Measurements from ENCODE around the gene MAD1L1.

Gene MAD1L1

DNA sequence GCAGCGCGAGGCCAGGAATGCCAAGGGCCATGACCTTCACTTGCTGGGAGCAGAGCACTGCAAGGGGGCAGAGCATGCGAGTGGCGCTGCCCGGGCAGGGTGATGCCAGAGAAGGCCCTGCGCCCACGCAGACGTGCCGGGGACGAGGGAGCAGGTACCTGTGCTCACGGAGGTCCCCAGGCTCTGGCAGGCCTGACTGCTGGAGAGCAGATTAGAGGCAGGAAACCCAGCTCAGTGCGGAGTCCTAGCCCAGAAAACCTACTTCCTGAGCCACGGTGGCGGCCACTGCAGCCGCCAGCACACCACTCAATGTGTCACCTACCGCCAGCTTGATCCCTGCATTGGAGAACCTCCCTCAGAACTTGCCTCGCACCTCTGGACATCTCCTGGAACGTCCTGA lies 148.4 kb downstream of the MAD1L1 start:
- Histone ChIP-seq H3K4me2 (ENCODE audit: low read length, poor library complexity, severe bottlenecking) (no peak overlapping the region), H3K4me1 (ENCODE audit: control insufficient read depth, insufficient read depth, low read depth, low read length) (peaks cover 7% of the 10 kb centered on the region), H3K36me3 (ENCODE audit: control insufficient read depth in 1 of 2, insufficient read depth in 2 of 2, low read depth in 1 of 2, low read length in 2 of 2) (peaks cover 6 to 41% of the 10 kb centered on the region in 2 experiments), H2BK12ac (ENCODE audit: low read length in 2 of 2) (no peak overlapping the region), H3K27ac (ENCODE audit: low read length, poor library complexity, severe bottlenecking) (no peak overlapping the region), H3K79me1 (replicated peaks; ENCODE audit: low read length, poor library complexity, severe bottlenecking) (no peaks in the 10 kb centered on the region), H2BK15ac (ENCODE audit: low read depth, poor library complexity, severe bottlenecking) (no peak overlapping the region), H3K4ac (ENCODE audit: low read depth in 1 of 2, low read length in 2 of 2) (no peak overlapping the region), H3K9ac (ENCODE audit: low read length) (no peak overlapping the region), H3K27me3 (ENCODE audit: control insufficient read depth in 1 of 2, insufficient read depth in 1 of 2, low read length in 2 of 2) (no peaks in the 10 kb centered on the region), H3K14ac (ENCODE audit: low read length in 2 of 2) (no peak overlapping the region), H4K91ac (ENCODE audit: low read length) (peak overlapping the region; percentile 58), H3K18ac (ENCODE audit: low read depth in 1 of 2, low read length in 2 of 2) (no peak overlapping the region), H3K23ac (ENCODE audit: low read length in 2 of 2) (no peak overlapping the region), H2AFZ (ENCODE audit: low read depth, low read length) (no peak overlapping the region), H2BK5ac (ENCODE audit: low read depth, low read length, poor library complexity, severe bottlenecking) (no peak overlapping the region), H2BK120ac (ENCODE audit: low read depth, low read length) (no peak overlapping the region), H3K4me3 (ENCODE audit: insufficient read depth in 1 of 2, low read depth in 1 of 2, low read length in 2 of 2) (no peak overlapping the region), H4K8ac (ENCODE audit: low read length) (no peak overlapping the region), H3K9me3 (ENCODE audit: control insufficient read depth, low read length) (no peaks in the 10 kb centered on the region), H2AK5ac (ENCODE audit: low read length, severe bottlenecking) (no peak overlapping the region)
- WGBS = 98% methylated on average over 18 of the region's 18 CpGs
- DNase-seq = no peak

DNA sequence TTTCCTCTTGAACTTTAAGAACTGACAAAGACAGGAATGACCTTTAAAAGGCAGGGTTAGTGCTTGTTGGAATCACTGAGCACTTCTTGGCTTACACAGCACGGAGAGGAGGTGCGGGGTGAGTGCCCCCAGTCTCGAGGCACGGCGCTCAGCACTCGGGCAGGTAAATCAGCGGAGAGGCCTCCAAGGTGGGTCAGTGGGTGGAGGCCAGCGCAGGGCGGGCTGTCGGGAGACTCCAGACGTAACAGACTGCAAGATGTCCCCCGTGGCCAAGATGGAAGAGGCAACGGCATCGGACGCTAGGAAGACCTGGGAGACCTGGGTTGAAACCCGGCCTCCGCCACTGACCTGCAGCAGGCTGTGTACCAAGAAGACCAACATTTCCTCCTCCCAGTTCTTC lies 149.4 kb downstream of the MAD1L1 start:
- 87% methylated on average over 17 of the region's 17 CpGs for WGBS
- peaks cover 7% of the 10 kb centered on the region for H3K4me1 ChIP-seq (ENCODE audit: control insufficient read depth, insufficient read depth, low read depth, low read length)
- H3K14ac ChIP-seq (ENCODE audit: low read length in 2 of 2) = no peak overlapping the region
- no peak overlapping the region for H3K18ac ChIP-seq (ENCODE audit: low read depth in 1 of 2, low read length in 2 of 2)
- H4K91ac ChIP-seq (ENCODE audit: low read length) = no peak overlapping the region
- no peak overlapping the region for H2BK120ac ChIP-seq (ENCODE audit: low read depth, low read length)
- H4K8ac ChIP-seq (ENCODE audit: low read length) = no peak overlapping the region
- peak overlapping the region; percentile 26 for H2BK15ac ChIP-seq (ENCODE audit: low read depth, poor library complexity, severe bottlenecking)
- no peak overlapping the region for H2BK12ac ChIP-seq (ENCODE audit: low read length in 2 of 2)
- peaks cover 7% of the 10 kb centered on the region for H3K79me1 ChIP-seq (replicated peaks; ENCODE audit: low read length, poor library complexity, severe bottlenecking)
- H3K27ac ChIP-seq (ENCODE audit: low read length, poor library complexity, severe bottlenecking) = no peak overlapping the region
- no peak overlapping the region for H3K23ac ChIP-seq (ENCODE audit: low read length in 2 of 2)
- no peak overlapping the region for H3K9ac ChIP-seq (ENCODE audit: low read length)
- no peaks in the 10 kb centered on the region for H3K27me3 ChIP-seq (ENCODE audit: control insufficient read depth in 1 of 2, insufficient read depth in 1 of 2, low read length in 2 of 2)
- no peak overlapping the region for H2AFZ ChIP-seq (ENCODE audit: low read depth, low read length)
- H3K36me3 ChIP-seq (ENCODE audit: control insufficient read depth in 1 of 2, insufficient read depth in 2 of 2, low read depth in 1 of 2, low read length in 2 of 2) = peaks cover 6 to 42% of the 10 kb centered on the region in 2 experiments
- H3K4ac ChIP-seq (ENCODE audit: low read depth in 1 of 2, low read length in 2 of 2) = no peak overlapping the region
- H2AK5ac ChIP-seq (ENCODE audit: low read length, severe bottlenecking) = no peak overlapping the region
- H3K4me3 ChIP-seq (ENCODE audit: insufficient read depth in 1 of 2, low read depth in 1 of 2, low read length in 2 of 2) = no peak overlapping the region
- H2BK5ac ChIP-seq (ENCODE audit: low read depth, low read length, poor library complexity, severe bottlenecking) = no peak overlapping the region
- DNase-seq = no peak
- H3K4me2 ChIP-seq (ENCODE audit: low read length, poor library complexity, severe bottlenecking) = no peak overlapping the region
- no peaks in the 10 kb centered on the region for H3K9me3 ChIP-seq (ENCODE audit: control insufficient read depth, low read length)

- no peak overlapping the region for H2BK120ac ChIP-seq (ENCODE audit: low read depth, low read length)
- no peak overlapping the region for H2AK5ac ChIP-seq (ENCODE audit: low read length, severe bottlenecking)
- peaks cover 6 to 47% of the 10 kb centered on the region in 2 experiments for H3K36me3 ChIP-seq (ENCODE audit: control insufficient read depth in 1 of 2, insufficient read depth in 2 of 2, low read depth in 1 of 2, low read length in 2 of 2)
- H3K4me1 ChIP-seq (ENCODE audit: control insufficient read depth, insufficient read depth, low read depth, low read length) = peaks cover 7% of the 10 kb centered on the region
- H3K18ac ChIP-seq (ENCODE audit: low read depth in 1 of 2, low read length in 2 of 2) = no peak overlapping the region
- H3K14ac ChIP-seq (ENCODE audit: low read length in 2 of 2) = no peak overlapping the region
- H3K4ac ChIP-seq (ENCODE audit: low read depth in 1 of 2, low read length in 2 of 2) = peak overlapping the region in 1 of 2 experiments; percentile 5
- WGBS = 73% methylated on average over 31 of the region's 31 CpGs
- peaks cover 7% of the 10 kb centered on the region for H3K79me1 ChIP-seq (replicated peaks; ENCODE audit: low read length, poor library complexity, severe bottlenecking)
- H2BK15ac ChIP-seq (ENCODE audit: low read depth, poor library complexity, severe bottlenecking) = no peak overlapping the region
- H3K27me3 ChIP-seq (ENCODE audit: control insufficient read depth in 1 of 2, insufficient read depth in 1 of 2, low read length in 2 of 2) = no peaks in the 10 kb centered on the region
- H3K9me3 ChIP-seq (ENCODE audit: control insufficient read depth, low read length) = no peaks in the 10 kb centered on the region
- no peak overlapping the region for H3K4me2 ChIP-seq (ENCODE audit: low read length, poor library complexity, severe bottlenecking)
- no peak overlapping the region for H2BK5ac ChIP-seq (ENCODE audit: low read depth, low read length, poor library complexity, severe bottlenecking)
- H4K91ac ChIP-seq (ENCODE audit: low read length) = peak overlapping the region; percentile 5
- no peak overlapping the region for H3K23ac ChIP-seq (ENCODE audit: low read length in 2 of 2)
- H4K8ac ChIP-seq (ENCODE audit: low read length) = no peak overlapping the region
- H3K9ac ChIP-seq (ENCODE audit: low read length) = peak overlapping the region; percentile 84
- no peak overlapping the region for H3K4me3 ChIP-seq (ENCODE audit: insufficient read depth in 1 of 2, low read depth in 1 of 2, low read length in 2 of 2)
- H3K27ac ChIP-seq (ENCODE audit: low read length, poor library complexity, severe bottlenecking) = no peak overlapping the region
- no peak overlapping the region for H2AFZ ChIP-seq (ENCODE audit: low read depth, low read length)
- peak; percentile 84 for DNase-seq
- H2BK12ac ChIP-seq (ENCODE audit: low read length in 2 of 2) = peak overlapping the region in 1 of 2 experiments; percentile 10
These were observed 150.4 kb downstream of the MAD1L1 start for GRCh38 chr7:2082139-2082998.

- Histone ChIP-seq H3K23ac (ENCODE audit: low read length in 2 of 2) (no peak overlapping the region), H3K27ac (ENCODE audit: low read length, poor library complexity, severe bottlenecking) (no peak overlapping the region), H2BK5ac (ENCODE audit: low read depth, low read length, poor library complexity, severe bottlenecking) (no peak overlapping the region), H3K4me3 (ENCODE audit: insufficient read depth in 1 of 2, low read depth in 1 of 2, low read length in 2 of 2) (no peak overlapping the region), H3K9ac (ENCODE audit: low read length) (peak overlapping the region; percentile 84), H2BK12ac (ENCODE audit: low read length in 2 of 2) (peak overlapping the region in 1 of 2 experiments; percentile 43), H2AK5ac (ENCODE audit: low read length, severe bottlenecking) (no peak overlapping the region), H3K4me1 (ENCODE audit: control insufficient read depth, insufficient read depth, low read depth, low read length) (peaks cover 7% of the 10 kb centered on the region), H2BK15ac (ENCODE audit: low read depth, poor library complexity, severe bottlenecking) (no peak overlapping the region), H3K18ac (ENCODE audit: low read depth in 1 of 2, low read length in 2 of 2) (no peak overlapping the region), H3K4ac (ENCODE audit: low read depth in 1 of 2, low read length in 2 of 2) (no peak overlapping the region), H3K4me2 (ENCODE audit: low read length, poor library complexity, severe bottlenecking) (no peak overlapping the region), H4K8ac (ENCODE audit: low read length) (no peak overlapping the region), H4K91ac (ENCODE audit: low read length) (no peak overlapping the region), H3K14ac (ENCODE audit: low read length in 2 of 2) (no peak overlapping the region), H2BK120ac (ENCODE audit: low read depth, low read length) (no peak overlapping the region), H2AFZ (ENCODE audit: low read depth, low read length) (no peak overlapping the region), H3K9me3 (ENCODE audit: control insufficient read depth, low read length) (no peaks in the 10 kb centered on the region), H3K79me1 (replicated peaks; ENCODE audit: low read length, poor library complexity, severe bottlenecking) (peaks cover 7% of the 10 kb centered on the region), H3K27me3 (ENCODE audit: control insufficient read depth in 1 of 2, insufficient read depth in 1 of 2, low read length in 2 of 2) (no peaks in the 10 kb centered on the region), H3K36me3 (ENCODE audit: control insufficient read depth in 1 of 2, insufficient read depth in 2 of 2, low read depth in 1 of 2, low read length in 2 of 2) (peaks cover 8 to 53% of the 10 kb centered on the region in 2 experiments)
- 94% methylated on average over 24 of the region's 24 CpGs for WGBS
- DNase-seq = no peak
These were observed 151.1 kb downstream of the MAD1L1 start for GRCh38 chr7:2081526-2082135.

Measured in mesenchymal stem cell (in vitro differentiated cells and primary cell).